ENCODE data around the gene HMGN3. TPM values are rescaled to one million over a fixed set of nuclear protein-coding genes. Genes with fewer than 3 reads are reported as not detected.

Gene HMGN3
- total and polyA plus RNA-seq, 2 donors (not counting 3 experiments of a cell fraction or from before 2014, with no cell fraction given), result 40.1 to 75.1 TPM

- BruUV-seq (replicated peaks), result no TSS peak
- POLR2A ChIA-PET, result no interaction called here
- CTCF ChIA-PET, result interaction anchor here (1.0 kb wide), 1 partner anchor 234 kb away, joined by 3 read pairs; no protein-coding TSS in a partner anchor
- H2AFZ ChIP-seq (ENCODE audit: low read depth, low read length), result peak overlapping the region; percentile 94
- H3K9me3 ChIP-seq (replicated peaks; ENCODE audit: control insufficient read depth, insufficient read depth, low read length), result no peaks in the 10 kb centered on the region
- peak overlapping the region; percentile 94 for H3K4me2 ChIP-seq (ENCODE audit: insufficient read depth, low read length)
- H3K36me3 ChIP-seq (ENCODE audit: control insufficient read depth in 2 of 2, extremely low read depth in 1 of 2, insufficient read depth in 2 of 2, low read length in 2 of 2), result no peaks in the 10 kb centered on the region
- no peaks in the 10 kb centered on the region for H3K27me3 ChIP-seq (ENCODE audit: control insufficient read depth in 2 of 2, insufficient read depth in 2 of 2, low read length in 2 of 2)
- H3K27ac ChIP-seq (ENCODE audit: insufficient read depth, low read depth, low read length), result peak overlapping the region; percentile 75
- dilution Hi-C loops (cut with MboI; ENCODE audit: extremely low pct_ligation_motif_present, low sequenced_read_pairs) (no loop called here), intact Hi-C loops (cut with micrococcal nuclease) (loop anchor here (1.0 to 5.0 kb wide), 6 partner anchors 145 to 621 kb away; partner anchors contain the start of genes IRAK1BP1 and LCA5)
- peaks cover 20% of the 10 kb centered on the region for H3K4me1 ChIP-seq (ENCODE audit: control insufficient read depth, extremely low read depth, insufficient read depth, low read length)
- TF ChIP-seq JUN (IDR thresholded peaks at IDR 0.05; ENCODE audit: borderline replicate concordance, insufficient read depth, insufficient read length, low read depth), result no peak
- H3K9ac ChIP-seq (replicated peaks; ENCODE audit: extremely low read depth, insufficient read depth, low read length), result peak overlapping the region; percentile 95
- peaks cover 23% of the 10 kb centered on the region for H3K79me2 ChIP-seq (ENCODE audit: control insufficient read depth, insufficient read depth, low read length)
- DNase-seq (ENCODE audit: low read depth, low spot score) (no peak), FAIRE-seq (no peak)
- peak overlapping the region; percentile 57 to 100 (median 98) for H3K4me3 ChIP-seq (replicated peaks in 1 of 3; ENCODE audit: insufficient read depth in 1 of 3, low read depth in 1 of 3, low read length in 3 of 3)
- no peaks in the 10 kb centered on the region for H4K20me1 ChIP-seq (replicated peaks; ENCODE audit: control insufficient read depth, extremely low read depth, insufficient read depth, low read length)
- no peaks in the 10 kb centered on the region for H3K9me1 ChIP-seq (replicated peaks; ENCODE audit: control insufficient read depth, extremely low read depth, insufficient read depth, low read length)
Observed at GRCh38 chr6:79232696-79233462, 1.6 kb downstream of the HMGN3 start.

- DNase-seq (ENCODE audit: low read depth, low spot score), result no peak
- Histone ChIP-seq H3K9me3 (replicated peaks; ENCODE audit: control insufficient read depth, insufficient read depth, low read length) (no peaks in the 10 kb centered on the region), H3K4me1 (ENCODE audit: control insufficient read depth, extremely low read depth, insufficient read depth, low read length) (peaks cover 20% of the 10 kb centered on the region), H3K4me3 (replicated peaks in 1 of 3; ENCODE audit: insufficient read depth in 1 of 3, low read depth in 1 of 3, low read length in 3 of 3) (no peak overlapping the region), H3K9ac (replicated peaks; ENCODE audit: extremely low read depth, insufficient read depth, low read length) (no peak overlapping the region), H2AFZ (ENCODE audit: low read depth, low read length) (no peak overlapping the region), H3K27ac (ENCODE audit: insufficient read depth, low read depth, low read length) (no peak overlapping the region), H3K4me2 (ENCODE audit: insufficient read depth, low read length) (peak overlapping the region; percentile 17), H3K36me3 (ENCODE audit: control insufficient read depth in 2 of 2, extremely low read depth in 1 of 2, insufficient read depth in 2 of 2, low read length in 2 of 2) (no peaks in the 10 kb centered on the region), H4K20me1 (replicated peaks; ENCODE audit: control insufficient read depth, extremely low read depth, insufficient read depth, low read length) (no peaks in the 10 kb centered on the region), H3K79me2 (ENCODE audit: control insufficient read depth, insufficient read depth, low read length) (peaks cover 28% of the 10 kb centered on the region), H3K9me1 (replicated peaks; ENCODE audit: control insufficient read depth, extremely low read depth, insufficient read depth, low read length) (no peaks in the 10 kb centered on the region), H3K27me3 (ENCODE audit: control insufficient read depth in 2 of 2, insufficient read depth in 2 of 2, low read length in 2 of 2) (no peaks in the 10 kb centered on the region)
- BruUV-seq (replicated peaks), result no TSS peak
- ChIA-PET POLR2A (no interaction called here), CTCF (interaction anchor here (1.0 kb wide), 1 partner anchor 23 kb away, joined by 3 read pairs; no protein-coding TSS in a partner anchor)
- dilution Hi-C loops (cut with MboI; ENCODE audit: extremely low pct_ligation_motif_present, low sequenced_read_pairs) (no loop called here), intact Hi-C loops (cut with micrococcal nuclease) (loop anchor here (5.0 kb wide), 4 partner anchors 264 to 619 kb away; partner anchors contain the start of gene IRAK1BP1)
- no peak for FAIRE-seq
- TF ChIP-seq EZH2 (IDR thresholded peaks at IDR 0.05; ENCODE audit: borderline replicate concordance, low read depth, low read length, severe bottlenecking), result no peak
- TF ChIP-seq POLR2A (IDR thresholded peaks at IDR 0.05; ENCODE audit: low read depth, low read length), result no peak
- no peak for TF ChIP-seq JUN (IDR thresholded peaks at IDR 0.05; ENCODE audit: borderline replicate concordance, insufficient read depth, insufficient read length, low read depth)
- TF ChIP-seq, protein P1, sequence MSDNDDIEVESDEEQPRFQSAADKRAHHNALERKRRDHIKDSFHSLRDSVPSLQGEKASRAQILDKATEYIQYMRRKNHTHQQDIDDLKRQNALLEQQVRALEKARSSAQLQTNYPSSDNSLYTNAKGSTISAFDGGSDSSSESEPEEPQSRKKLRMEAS (IDR thresholded peaks at IDR 0.05; ENCODE audit: insufficient read depth, insufficient read length), result no peak
- TF ChIP-seq, protein P2, sequence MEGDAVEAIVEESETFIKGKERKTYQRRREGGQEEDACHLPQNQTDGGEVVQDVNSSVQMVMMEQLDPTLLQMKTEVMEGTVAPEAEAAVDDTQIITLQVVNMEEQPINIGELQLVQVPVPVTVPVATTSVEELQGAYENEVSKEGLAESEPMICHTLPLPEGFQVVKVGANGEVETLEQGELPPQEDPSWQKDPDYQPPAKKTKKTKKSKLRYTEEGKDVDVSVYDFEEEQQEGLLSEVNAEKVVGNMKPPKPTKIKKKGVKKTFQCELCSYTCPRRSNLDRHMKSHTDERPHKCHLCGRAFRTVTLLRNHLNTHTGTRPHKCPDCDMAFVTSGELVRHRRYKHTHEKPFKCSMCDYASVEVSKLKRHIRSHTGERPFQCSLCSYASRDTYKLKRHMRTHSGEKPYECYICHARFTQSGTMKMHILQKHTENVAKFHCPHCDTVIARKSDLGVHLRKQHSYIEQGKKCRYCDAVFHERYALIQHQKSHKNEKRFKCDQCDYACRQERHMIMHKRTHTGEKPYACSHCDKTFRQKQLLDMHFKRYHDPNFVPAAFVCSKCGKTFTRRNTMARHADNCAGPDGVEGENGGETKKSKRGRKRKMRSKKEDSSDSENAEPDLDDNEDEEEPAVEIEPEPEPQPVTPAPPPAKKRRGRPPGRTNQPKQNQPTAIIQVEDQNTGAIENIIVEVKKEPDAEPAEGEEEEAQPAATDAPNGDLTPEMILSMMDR (IDR thresholded peaks at IDR 0.05; ENCODE audit: extremely low read depth in 1 of 2, insufficient read depth in 1 of 2, low read depth in 1 of 2, low read length in 2 of 2), result no peak
- TF ChIP-seq FOS (IDR thresholded peaks at IDR 0.05; ENCODE audit: borderline replicate concordance, insufficient read depth, low read length), result no peak
- no peak for TF ChIP-seq POLR2AphosphoS5 (IDR thresholded peaks at IDR 0.05; ENCODE audit: insufficient read depth, low read depth, low read length)
- TF ChIP-seq MYC (IDR thresholded peaks at IDR 0.05; ENCODE audit: low read depth, low read length), result no peak
- TF ChIP-seq GATA2 (IDR thresholded peaks at IDR 0.05; ENCODE audit: insufficient read depth, insufficient read length, low read depth, low read length), result no peak
Observed at GRCh38 chr6:79231666-79232065, 2.8 kb downstream of the HMGN3 start.
